ENCODE results near the gene DSE. TPM values are rescaled to one million over a fixed set of nuclear protein-coding genes. Genes with fewer than 3 reads are reported as not detected.

DSE gene
- polyA plus RNA-seq, 12 donors, result 29.1 to 41.0 (median 35.4) TPM; not detected in 1

- DNase-seq, result no peak
Observed at GRCh38 chr6:116471531-116471930, 100.8 kb downstream of the DSE start.

- no peak for DNase-seq
Observed at GRCh38 chr6:116472706-116473105, 102.0 kb downstream of the DSE start.

- no peak for DNase-seq
Observed at GRCh38 chr6:116475141-116475540, 104.4 kb downstream of the DSE start.

GRCh38 chr6:116476002-116476678, 105.4 kb downstream of the DSE start:
- DNase-seq, result no peak

- no peak for DNase-seq
Observed at GRCh38 chr6:116482780-116483179, 112.0 kb downstream of the DSE start.

GRCh38 chr6:116483616-116484015, 112.9 kb downstream of the DSE start:
- no peak for DNase-seq

- DNase-seq, result no peak
Observed at GRCh38 chr6:116485559-116486184, 114.9 kb downstream of the DSE start.

GRCh38 chr6:116491610-116492330, 121.0 kb downstream of the DSE start:
- DNase-seq, result no peak

- no peak for DNase-seq
Observed at GRCh38 chr6:116492331-116493067, 121.8 kb downstream of the DSE start.

Other genes with a start within 250 kb of the DSE start
- gene COL10A1, start 244.8 kb upstream of the DSE start, polyA plus RNA-seq (ENCODE audit: insufficient read length in 12 of 12), result under 1 TPM in 10 of 12 donors, not detected in 2; 0.19 to 0.90 (median 0.41) TPM
- 10 to 100 TPM in 11 of 12 donors, not detected in 1; 15.5 to 26.5 (median 18.7) TPM for gene TSPYL4, start 116.9 kb upstream of the DSE start, polyA plus RNA-seq (ENCODE audit: insufficient read length in 12 of 12)
- 100 to 1,000 TPM in 1 of 12 donors, 10 to 100 TPM in 11; 41.1 to 385 (median 54.4) TPM for gene TSPYL1, start 91.0 kb upstream of the DSE start, polyA plus RNA-seq (ENCODE audit: insufficient read length in 12 of 12)
- gene CALHM6, start 90.4 kb downstream of the DSE start, polyA plus RNA-seq (ENCODE audit: insufficient read length in 12 of 12), result 1 to 10 TPM in 10 of 12 donors, not detected in 2; 1.7 to 9.7 (median 2.9) TPM
- gene CALHM5, start 140.7 kb downstream of the DSE start, polyA plus RNA-seq (ENCODE audit: insufficient read length in 12 of 12), result 1 to 10 TPM in 11 of 12 donors, not detected in 1; 1.8 to 3.8 (median 3.2) TPM
- gene TRAPPC3L, start 174.7 kb downstream of the DSE start, polyA plus RNA-seq (ENCODE audit: insufficient read length in 12 of 12), result under 1 TPM in 5 of 12 donors, not detected in 7; 0.11 to 0.28 (median 0.17) TPM
- gene CALHM4, start 182.8 kb downstream of the DSE start, polyA plus RNA-seq (ENCODE audit: insufficient read length in 12 of 12), result under 1 TPM in 1 of 12 donors, not detected in 11; 0.38 TPM
- 10 to 100 TPM in 11 of 12 donors, not detected in 1; 51.1 to 93.7 (median 67.4) TPM for gene RWDD1, start 200.6 kb downstream of the DSE start, polyA plus RNA-seq (ENCODE audit: insufficient read length in 12 of 12)
- gene RSPH4A, start 245.5 kb downstream of the DSE start, polyA plus RNA-seq (ENCODE audit: insufficient read length in 12 of 12), result 1 to 10 TPM in 1 of 12 donors, under 1 TPM in 9, not detected in 2; 0.39 to 1.4 (median 0.61) TPM